H1 (cell line): ENCODE measurements around the gene ZNF521.

ENCODE experiments used
- ATF3 ChIP-seq: IDR thresholded peaks from 2 replicates; pipeline ENCODE4 v1.6.1; 2011; ENCODE audit warnings: low read depth, mild to moderate bottlenecking, low read length; ENCODE audit not compliant: insufficient read depth
- CEBPB ChIP-seq: IDR thresholded peaks from 2 replicates; pipeline ENCODE4 v1.6.1; 2012; ENCODE audit warnings: low read depth, low read length
- CHD2 ChIP-seq: IDR thresholded peaks from 2 replicates; pipeline ENCODE4 v1.6.1; 2012; ENCODE audit warnings: low read length, improper control_type of control experiment
- CTCF ChIP-seq, 3 experiments: IDR thresholded peaks; 1 replicate in 2 of 3; 2 replicates in 1 of 3; pipeline versions ENCODE4 v1.5.1 to v1.6.1; 2011; ENCODE audit warnings: low read length in 3 of 3, mild to moderate bottlenecking in 3 of 3, inconsistent platforms in 2 of 3, low read depth in 1 of 3, moderate library complexity in 1 of 3; ENCODE audit not compliant: insufficient read depth in 1 of 3; ENCODE audit errors: control extremely low read depth in 1 of 3
- EZH2 ChIP-seq: fragments of 200-600 bp; sonication (generic); IDR thresholded peaks from 2 replicates; pipeline ENCODE4 v1.7.1; 2012; ENCODE audit warnings: low read depth, mild to moderate bottlenecking, moderate library complexity, low read length, inconsistent platforms; ENCODE audit not compliant: severe bottlenecking
- HDAC2 ChIP-seq, 2 experiments: fragments of 300-600 bp in 1 of 2; sonication (generic) in 1 of 2; IDR thresholded peaks; 2 replicates each; pipeline ENCODE4 v1.6.1; 2011 to 2012; ENCODE audit warnings: low read depth in 2 of 2, low read length in 2 of 2, mild to moderate bottlenecking in 2 of 2, moderate library complexity in 2 of 2, borderline replicate concordance in 1 of 2, inconsistent platforms in 1 of 2
- HDAC6 ChIP-seq: IDR thresholded peaks from one replicate; pipeline ENCODE4 v1.7.1; 2012; ENCODE audit warnings: low read depth, mild to moderate bottlenecking, inconsistent platforms, low read length, moderate library complexity
- JUN ChIP-seq: IDR thresholded peaks from 2 replicates; pipeline ENCODE4 v1.6.1; 2011; ENCODE audit warnings: low read depth, mild to moderate bottlenecking, improper control_type of control experiment, low read length
- SRF ChIP-seq: IDR thresholded peaks from 2 replicates; pipeline ENCODE4 v1.6.1; 2011; ENCODE audit warnings: mild to moderate bottlenecking, low read depth, low read length, moderate library complexity
- USF2 ChIP-seq: IDR thresholded peaks from 2 replicates; pipeline ENCODE4 v1.6.1; 2011; ENCODE audit warnings: low read length, improper control_type of control experiment
- YY1 ChIP-seq: IDR thresholded peaks from 2 replicates; pipeline ENCODE4 v1.6.1; 2011; ENCODE audit warnings: low read depth, mild to moderate bottlenecking, low read length

GRCh38 chr18:25261768-25262167, 90.2 kb downstream of the ZNF521 start:
- TF ChIP-seq SRF (no peak), CEBPB (no peak), HDAC2 (IDR thresholded peaks at IDR 0.05; ENCODE audit: borderline replicate concordance in 1 of 2, low read depth in 2 of 2, low read length in 2 of 2) (no peak), HDAC6 (no peak), CTCF (IDR thresholded peaks at IDR 0.05; ENCODE audit: control extremely low read depth in 1 of 3, insufficient read depth in 1 of 3, low read depth in 1 of 3, low read length in 3 of 3) (no peak), CHD2 (no peak), EZH2 (no peak), ATF3 (no peak), USF2 (no peak), YY1 (no peak), JUN (no peak)
